DOHH2 (cell line): Measurements from ENCODE around the gene SRCAP.

Experiments used
- H3F3A ChIP-seq: fragments of 200-600 bp; sonication (generic), shearing (Covaris generic); 2 replicates; pipeline ENCODE4 v1.6.0; 2016; ENCODE audit warnings: antibody characterized with exemption, mild to moderate bottlenecking; ENCODE audit not compliant: control insufficient read depth, insufficient read depth
- H3K27ac ChIP-seq: fragments of 200-600 bp; sonication (generic); 2 replicates; pipeline ENCODE4 v1.5.1; 2014; ENCODE audit warnings: low read depth, mild to moderate bottlenecking, low read length, moderate library complexity
- H3K27me3 ChIP-seq: fragments of 200-600 bp; sonication (generic); 2 replicates; pipeline ENCODE4 v1.6.1; 2014; ENCODE audit warnings: mild to moderate bottlenecking, low read length, mixed read lengths; ENCODE audit not compliant: control insufficient read depth
- H3K36me3 ChIP-seq: fragments of 200-600 bp; sonication (generic); 2 replicates; pipeline ENCODE4 v1.6.1; 2014; ENCODE audit warnings: mild to moderate bottlenecking, low read length, moderate library complexity, mixed read lengths; ENCODE audit not compliant: control insufficient read depth
- H3K4me1 ChIP-seq: fragments of 200-600 bp; sonication (generic); 2 replicates; pipeline ENCODE4 v1.6.1; 2014; ENCODE audit warnings: mild to moderate bottlenecking, low read length, mixed read lengths; ENCODE audit not compliant: control insufficient read depth
- H3K4me2 ChIP-seq: fragments of 200-600 bp; sonication (generic); 2 replicates; pipeline ENCODE4 v1.6.0; 2014; ENCODE audit warnings: mild to moderate bottlenecking, low read length, moderate library complexity
- H3K4me3 ChIP-seq: fragments of 200-600 bp; sonication (generic); 2 replicates; pipeline ENCODE4 v1.5.1; 2014; ENCODE audit warnings: mild to moderate bottlenecking, low read length, mixed read lengths
- H3K79me2 ChIP-seq: fragments of 200-600 bp; sonication (generic); 2 replicates; pipeline ENCODE4 v1.6.1; 2014; ENCODE audit warnings: mild to moderate bottlenecking, low read length, mixed read lengths; ENCODE audit not compliant: control insufficient read depth
- H3K9me2 ChIP-seq: fragments of 200-600 bp; sonication (generic); replicated peaks from 2 replicates; pipeline ENCODE4 v1.6.1; 2014; ENCODE audit warnings: mild to moderate bottlenecking, low read length, mixed read lengths; ENCODE audit not compliant: control insufficient read depth
- H3K9me3 ChIP-seq: fragments of 200-600 bp; sonication (generic); 2 replicates; pipeline ENCODE4 v1.6.1; 2014; ENCODE audit warnings: antibody characterized with exemption, low read length, mixed read lengths; ENCODE audit not compliant: control insufficient read depth, insufficient read depth
- H4K20me1 ChIP-seq: fragments of 200-600 bp; sonication (generic); 2 replicates; pipeline ENCODE4 v1.6.0; 2014; ENCODE audit warnings: low read depth, mild to moderate bottlenecking, antibody characterized with exemption, low read length, moderate library complexity; ENCODE audit not compliant: control insufficient read depth, insufficient read depth
- EZH2phosphoT487 ChIP-seq: fragments of 200-600 bp; sonication (generic); IDR thresholded peaks from 2 replicates; pipeline ENCODE4 v1.6.1; 2017; ENCODE audit warnings: borderline replicate concordance, mild to moderate bottlenecking, antibody characterized with exemption, low read length, moderate library complexity, mixed read lengths
- TF ChIP-seq, protein P1 (sequence below): fragments of 200-600 bp; sonication (generic); IDR thresholded peaks from one replicate; pipeline ENCODE4 v1.5.1; 2014; ENCODE audit warnings: antibody characterized with exemption, mild to moderate bottlenecking, low read depth, low read length; ENCODE audit not compliant: poor library complexity, severe bottlenecking

The SRCAP gene

DNA sequence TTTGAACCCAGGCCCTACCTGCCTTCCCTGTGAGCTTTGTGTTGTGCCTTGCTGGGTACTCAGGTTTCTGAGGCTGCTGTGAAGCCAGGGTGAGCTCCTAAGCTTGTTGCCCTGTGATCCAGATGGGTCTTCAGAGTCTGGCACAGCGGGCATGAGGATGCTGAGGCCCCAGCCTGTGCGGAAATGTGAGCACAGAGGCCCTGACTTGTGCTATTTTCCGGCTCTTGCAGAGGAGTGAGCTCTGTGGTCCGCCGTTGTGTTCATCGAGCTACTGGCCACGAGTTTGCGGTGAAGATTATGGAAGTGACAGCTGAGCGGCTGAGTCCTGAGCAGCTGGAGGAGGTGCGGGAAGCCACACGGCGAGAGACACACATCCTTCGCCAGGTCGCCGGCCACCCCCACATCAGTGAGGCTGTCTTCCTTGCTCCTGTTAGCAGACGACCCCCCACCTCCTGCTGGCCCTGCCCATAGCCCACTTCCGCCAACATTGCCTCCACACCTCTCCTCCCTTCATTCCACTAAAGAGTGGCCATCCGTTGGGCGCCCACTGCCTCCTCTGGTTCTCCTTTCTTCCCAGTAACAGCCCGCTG lies 52.0 kb downstream of the SRCAP start:
- no peak overlapping the region for H3K27ac ChIP-seq
- H3K4me3 ChIP-seq = no peak overlapping the region
- H3K79me2 ChIP-seq = peaks cover 32% of the 10 kb centered on the region
- H3F3A ChIP-seq = peaks cover 14% of the 10 kb centered on the region
- no peaks in the 10 kb centered on the region for H4K20me1 ChIP-seq
- H3K4me1 ChIP-seq = peaks cover 17% of the 10 kb centered on the region
- no peaks in the 10 kb centered on the region for H3K9me3 ChIP-seq
- no peaks in the 10 kb centered on the region for H3K27me3 ChIP-seq
- H3K36me3 ChIP-seq = peaks cover 47% of the 10 kb centered on the region
- H3K9me2 ChIP-seq = no peaks in the 10 kb centered on the region
- no peak overlapping the region for H3K4me2 ChIP-seq
- TF ChIP-seq, protein P1, sequence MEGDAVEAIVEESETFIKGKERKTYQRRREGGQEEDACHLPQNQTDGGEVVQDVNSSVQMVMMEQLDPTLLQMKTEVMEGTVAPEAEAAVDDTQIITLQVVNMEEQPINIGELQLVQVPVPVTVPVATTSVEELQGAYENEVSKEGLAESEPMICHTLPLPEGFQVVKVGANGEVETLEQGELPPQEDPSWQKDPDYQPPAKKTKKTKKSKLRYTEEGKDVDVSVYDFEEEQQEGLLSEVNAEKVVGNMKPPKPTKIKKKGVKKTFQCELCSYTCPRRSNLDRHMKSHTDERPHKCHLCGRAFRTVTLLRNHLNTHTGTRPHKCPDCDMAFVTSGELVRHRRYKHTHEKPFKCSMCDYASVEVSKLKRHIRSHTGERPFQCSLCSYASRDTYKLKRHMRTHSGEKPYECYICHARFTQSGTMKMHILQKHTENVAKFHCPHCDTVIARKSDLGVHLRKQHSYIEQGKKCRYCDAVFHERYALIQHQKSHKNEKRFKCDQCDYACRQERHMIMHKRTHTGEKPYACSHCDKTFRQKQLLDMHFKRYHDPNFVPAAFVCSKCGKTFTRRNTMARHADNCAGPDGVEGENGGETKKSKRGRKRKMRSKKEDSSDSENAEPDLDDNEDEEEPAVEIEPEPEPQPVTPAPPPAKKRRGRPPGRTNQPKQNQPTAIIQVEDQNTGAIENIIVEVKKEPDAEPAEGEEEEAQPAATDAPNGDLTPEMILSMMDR = no peak
- TF ChIP-seq EZH2phosphoT487 = no peak

DNA sequence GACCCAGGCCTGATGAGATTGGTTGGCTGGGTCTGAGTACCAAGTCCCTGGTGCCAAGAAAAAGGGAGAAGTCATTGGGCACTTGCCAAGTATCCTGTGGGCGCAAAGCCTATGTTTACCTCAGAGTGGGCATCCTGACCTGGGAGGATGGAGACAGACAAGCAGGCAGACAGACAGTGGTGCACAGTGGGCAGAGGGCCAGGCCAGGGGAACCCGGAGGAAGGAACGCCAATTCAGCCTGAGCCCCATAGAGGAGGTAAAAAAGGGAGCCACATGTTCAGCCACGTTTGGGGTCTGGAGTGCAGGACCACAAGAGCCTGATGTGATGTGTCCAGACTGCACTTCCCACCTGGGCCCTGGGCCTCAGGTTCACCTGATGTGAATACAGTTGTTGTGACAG lies 54.6 kb downstream of the SRCAP start:
- H3K79me2 ChIP-seq = peaks cover 28% of the 10 kb centered on the region
- no peaks in the 10 kb centered on the region for H3K9me3 ChIP-seq
- no peaks in the 10 kb centered on the region for H3K27me3 ChIP-seq
- no peak for TF ChIP-seq EZH2phosphoT487
- TF ChIP-seq, protein P1 = no peak
- no peak overlapping the region for H3K4me3 ChIP-seq
- H3K9me2 ChIP-seq = no peaks in the 10 kb centered on the region
- peaks cover 12% of the 10 kb centered on the region for H3F3A ChIP-seq
- no peak overlapping the region for H3K27ac ChIP-seq
- H4K20me1 ChIP-seq = no peaks in the 10 kb centered on the region
- H3K4me1 ChIP-seq = peaks cover 14% of the 10 kb centered on the region
- peaks cover 71% of the 10 kb centered on the region for H3K36me3 ChIP-seq
- no peak overlapping the region for H3K4me2 ChIP-seq

DNA sequence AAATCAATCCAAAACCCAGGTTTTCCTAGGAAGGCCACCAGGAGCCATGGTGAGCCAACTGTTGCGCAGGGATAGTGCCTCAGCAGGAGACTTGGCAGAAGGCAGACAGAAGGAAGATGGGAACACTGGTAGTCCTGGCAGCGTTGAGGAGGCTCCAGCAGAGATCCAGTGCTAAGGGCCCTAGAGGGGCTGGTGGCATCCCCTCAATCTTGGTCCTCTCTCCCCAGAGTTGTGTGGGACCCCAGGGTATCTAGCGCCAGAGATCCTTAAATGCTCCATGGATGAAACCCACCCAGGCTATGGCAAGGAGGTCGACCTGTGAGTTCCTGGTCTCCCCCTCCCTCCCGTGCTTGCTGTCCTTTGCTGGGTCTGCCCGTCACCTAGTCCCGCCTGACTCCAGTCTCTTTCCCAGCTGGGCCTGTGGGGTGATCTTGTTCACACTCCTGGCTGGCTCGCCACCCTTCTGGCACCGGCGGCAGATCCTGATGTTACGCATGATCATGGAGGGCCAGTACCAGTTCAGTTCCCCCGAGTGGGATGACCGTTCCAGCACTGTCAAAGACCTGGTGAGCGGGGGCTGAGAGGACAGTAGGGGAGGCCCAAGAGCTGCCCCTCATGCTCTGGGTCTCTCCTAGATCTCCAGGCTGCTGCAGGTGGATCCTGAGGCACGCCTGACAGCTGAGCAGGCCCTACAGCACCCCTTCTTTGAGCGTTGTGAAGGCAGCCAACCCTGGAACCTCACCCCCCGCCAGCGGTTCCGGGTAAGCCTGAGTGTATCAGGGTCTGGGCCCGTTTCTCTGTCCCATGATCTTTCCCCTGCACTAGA lies 57.2 kb downstream of the SRCAP start:
- peaks cover 29% of the 10 kb centered on the region for H3K4me1 ChIP-seq
- H3K27me3 ChIP-seq = no peaks in the 10 kb centered on the region
- TF ChIP-seq EZH2phosphoT487 = no peak
- TF ChIP-seq, protein P1 = no peak
- H3K36me3 ChIP-seq = peaks cover 75% of the 10 kb centered on the region
- H3K4me3 ChIP-seq = no peak overlapping the region
- no peaks in the 10 kb centered on the region for H3K9me2 ChIP-seq
- H3F3A ChIP-seq = peaks cover 23% of the 10 kb centered on the region
- H3K27ac ChIP-seq = no peak overlapping the region
- H3K79me2 ChIP-seq = peaks cover 21% of the 10 kb centered on the region
- no peaks in the 10 kb centered on the region for H4K20me1 ChIP-seq
- H3K9me3 ChIP-seq = no peaks in the 10 kb centered on the region
- H3K4me2 ChIP-seq = no peak overlapping the region
